IPS-18a (cell line): Measurements from ENCODE around the gene DOP1A.

Experiments
- H3K27ac ChIP-seq: one replicate; pipeline ENCODE4 v1.5.1; 2013; ENCODE audit warnings: low read length
- H3K27me3 ChIP-seq: one replicate; pipeline ENCODE4 v1.6.1; 2013; ENCODE audit warnings: mild to moderate bottlenecking, low read length; ENCODE audit not compliant: control insufficient read depth, insufficient read depth
- H3K36me3 ChIP-seq: one replicate; pipeline ENCODE4 v1.6.1; 2013; ENCODE audit warnings: low read depth, low read length; ENCODE audit not compliant: control insufficient read depth
- H3K4me1 ChIP-seq: one replicate; pipeline ENCODE4 v1.6.1; 2013; ENCODE audit warnings: low read depth, low read length; ENCODE audit not compliant: control insufficient read depth
- H3K4me3 ChIP-seq: one replicate; pipeline ENCODE4 v1.5.1; 2013; ENCODE audit warnings: low read length
- H3K9ac ChIP-seq: one replicate; pipeline ENCODE4 v1.6.1; 2013; ENCODE audit warnings: mild to moderate bottlenecking, low read length, moderate library complexity
- H3K9me3 ChIP-seq: one replicate; pipeline ENCODE4 v1.6.1; 2013; ENCODE audit warnings: low read depth, low read length; ENCODE audit not compliant: control insufficient read depth

The DOP1A gene

DNA sequence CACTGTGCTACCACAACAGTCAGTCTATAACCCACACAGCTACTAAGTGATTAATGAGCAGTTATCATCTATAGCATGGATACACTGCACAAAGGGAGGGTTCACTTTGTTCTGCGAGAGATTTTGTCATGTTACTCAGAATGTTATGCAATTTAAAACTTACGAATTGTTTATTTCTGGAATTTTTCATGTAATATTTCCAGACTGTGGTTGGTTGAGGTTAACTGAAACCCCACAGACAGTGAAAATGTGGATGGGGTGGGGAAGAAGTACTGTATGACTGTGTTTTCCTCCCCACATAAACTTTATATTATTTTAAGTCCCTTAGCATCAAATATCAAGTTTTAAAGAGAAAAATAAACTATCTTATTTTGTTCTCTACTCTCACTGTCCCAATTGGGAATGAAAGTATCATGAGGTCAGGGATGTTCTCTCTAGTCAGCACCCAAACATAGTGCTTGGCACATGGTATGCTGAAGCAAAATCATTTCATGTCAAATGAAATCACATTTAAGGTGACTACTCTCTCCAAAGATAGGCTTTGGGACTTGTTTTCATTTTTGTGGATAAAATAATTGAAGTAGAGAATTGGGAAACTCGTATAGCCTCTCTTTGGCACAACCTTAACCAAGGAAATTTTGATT lies 25.4 kb downstream of the DOP1A start:
- Histone ChIP-seq H3K27me3 (no peaks in the 10 kb centered on the region), H3K36me3 (no peaks in the 10 kb centered on the region), H3K9ac (no peak overlapping the region), H3K4me3 (no peak overlapping the region), H3K9me3 (no peaks in the 10 kb centered on the region), H3K27ac (no peak overlapping the region), H3K4me1 (no peaks in the 10 kb centered on the region)

DNA sequence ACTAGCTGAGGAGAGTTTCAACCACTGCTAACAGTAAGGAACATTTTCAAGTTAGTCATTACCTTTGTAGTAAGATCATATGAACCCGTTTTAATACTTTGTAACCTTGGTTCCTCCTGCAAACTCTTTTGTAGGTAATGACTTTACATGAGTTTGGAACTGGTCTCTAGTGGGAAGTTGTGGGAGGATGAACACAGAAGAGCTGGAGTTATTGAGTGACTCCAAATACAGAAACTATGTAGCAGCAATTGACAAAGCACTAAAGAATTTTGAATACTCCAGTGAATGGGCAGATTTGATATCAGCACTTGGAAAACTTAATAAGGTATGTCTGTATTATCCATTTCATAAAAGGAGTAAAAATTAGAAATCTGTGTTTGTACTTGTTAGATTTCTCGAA lies 29.3 kb downstream of the DOP1A start:
- no peak overlapping the region for H3K27ac ChIP-seq
- peaks cover 4% of the 10 kb centered on the region for H3K4me1 ChIP-seq
- no peak overlapping the region for H3K4me3 ChIP-seq
- H3K9me3 ChIP-seq: no peaks in the 10 kb centered on the region
- no peaks in the 10 kb centered on the region for H3K36me3 ChIP-seq
- H3K27me3 ChIP-seq: no peaks in the 10 kb centered on the region
- no peak overlapping the region for H3K9ac ChIP-seq

DNA sequence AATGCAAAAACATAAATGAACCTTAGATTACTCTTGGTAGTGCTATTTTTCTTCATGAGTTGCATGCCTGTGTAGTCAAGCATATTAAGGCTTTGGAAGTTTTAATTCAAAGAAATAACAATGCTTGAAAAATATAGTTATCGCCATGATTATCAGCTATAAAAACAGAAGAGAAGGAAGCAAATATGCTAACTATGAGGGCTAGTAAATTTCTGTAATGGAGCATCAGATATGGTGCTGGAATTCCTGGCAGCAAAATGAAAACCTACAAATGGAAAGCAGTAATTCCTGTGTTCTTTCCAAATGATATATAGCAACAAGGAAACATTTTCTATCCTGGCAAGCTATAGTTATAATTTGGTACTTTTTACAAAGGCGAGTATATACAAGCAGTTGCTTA lies 29.7 kb downstream of the DOP1A start:
- H3K27ac ChIP-seq: no peak overlapping the region
- H3K9me3 ChIP-seq: no peaks in the 10 kb centered on the region
- no peak overlapping the region for H3K9ac ChIP-seq
- peaks cover 4% of the 10 kb centered on the region for H3K4me1 ChIP-seq
- H3K27me3 ChIP-seq: no peaks in the 10 kb centered on the region
- H3K4me3 ChIP-seq: no peak overlapping the region
- H3K36me3 ChIP-seq: peaks cover 3% of the 10 kb centered on the region

DNA sequence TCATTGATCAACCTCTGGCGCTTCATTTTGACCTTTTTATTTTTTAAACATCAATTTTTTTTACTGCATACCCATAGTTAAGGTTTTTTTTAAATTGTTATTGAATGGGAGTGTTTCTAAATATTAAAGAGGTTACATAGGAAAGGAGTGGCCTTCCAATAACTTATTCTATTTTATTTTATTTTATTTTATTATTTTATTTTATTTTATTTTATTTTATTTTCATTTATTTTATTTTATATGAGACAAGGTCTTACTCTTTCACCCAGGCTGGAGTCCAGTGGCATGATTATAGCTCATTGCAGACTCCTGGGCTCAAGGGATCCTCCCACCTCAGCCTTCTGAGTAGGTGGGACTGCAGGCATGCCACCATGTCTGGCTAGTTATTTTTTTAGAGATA lies 30.2 kb downstream of the DOP1A start:
- Histone ChIP-seq H3K9ac (no peak overlapping the region), H3K27me3 (no peaks in the 10 kb centered on the region), H3K36me3 (peaks cover 4% of the 10 kb centered on the region), H3K27ac (no peak overlapping the region), H3K9me3 (no peaks in the 10 kb centered on the region), H3K4me1 (peaks cover 4% of the 10 kb centered on the region), H3K4me3 (no peak overlapping the region)

DNA sequence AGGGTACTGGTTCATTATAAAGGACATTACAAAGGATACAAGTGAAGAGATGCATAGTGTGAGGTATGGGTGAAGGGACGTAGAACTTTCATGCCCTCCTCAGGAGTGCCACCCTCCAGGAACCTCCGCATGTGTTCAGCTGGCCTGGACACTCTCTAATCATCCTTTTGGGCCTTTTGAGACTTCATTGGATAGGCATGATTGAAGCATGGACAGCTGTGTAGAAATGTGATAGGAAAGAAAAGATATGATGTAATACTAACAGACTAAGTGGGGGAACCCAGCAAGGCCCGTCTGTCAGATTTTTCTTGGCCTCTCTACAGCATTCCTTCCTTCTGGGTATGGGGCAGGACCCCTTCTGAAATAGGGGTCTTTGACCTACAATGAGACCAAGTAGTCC lies 31.1 kb downstream of the DOP1A start:
- no peak overlapping the region for H3K4me3 ChIP-seq
- H3K9ac ChIP-seq: no peak overlapping the region
- H3K27ac ChIP-seq: no peak overlapping the region
- H3K27me3 ChIP-seq: no peaks in the 10 kb centered on the region
- H3K4me1 ChIP-seq: peaks cover 4% of the 10 kb centered on the region
- no peaks in the 10 kb centered on the region for H3K9me3 ChIP-seq
- peaks cover 4% of the 10 kb centered on the region for H3K36me3 ChIP-seq

DNA sequence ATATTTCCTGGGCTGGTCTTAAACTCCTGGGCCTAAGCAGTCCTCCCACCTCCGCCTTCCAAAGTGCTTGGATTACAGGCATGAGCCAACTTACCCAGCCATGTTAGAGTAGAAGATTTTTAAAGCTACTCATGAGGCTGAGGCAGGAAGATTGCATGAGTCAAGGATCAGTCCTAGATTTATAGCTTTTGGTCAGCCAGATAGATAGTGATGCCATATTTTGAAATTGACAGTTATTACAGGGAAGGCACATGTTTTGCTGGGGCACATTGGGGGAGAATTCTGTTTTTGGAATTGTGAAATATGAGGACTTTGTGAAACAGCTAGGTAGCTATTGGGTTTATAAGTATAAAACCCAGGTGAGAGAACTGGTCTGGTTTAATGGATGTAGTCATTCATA lies 40.9 kb downstream of the DOP1A start:
- Histone ChIP-seq H3K4me3 (no peak overlapping the region), H3K36me3 (peaks cover 9% of the 10 kb centered on the region), H3K9me3 (no peaks in the 10 kb centered on the region), H3K27ac (no peak overlapping the region), H3K4me1 (peaks cover 5% of the 10 kb centered on the region), H3K27me3 (no peaks in the 10 kb centered on the region), H3K9ac (no peak overlapping the region)

DNA sequence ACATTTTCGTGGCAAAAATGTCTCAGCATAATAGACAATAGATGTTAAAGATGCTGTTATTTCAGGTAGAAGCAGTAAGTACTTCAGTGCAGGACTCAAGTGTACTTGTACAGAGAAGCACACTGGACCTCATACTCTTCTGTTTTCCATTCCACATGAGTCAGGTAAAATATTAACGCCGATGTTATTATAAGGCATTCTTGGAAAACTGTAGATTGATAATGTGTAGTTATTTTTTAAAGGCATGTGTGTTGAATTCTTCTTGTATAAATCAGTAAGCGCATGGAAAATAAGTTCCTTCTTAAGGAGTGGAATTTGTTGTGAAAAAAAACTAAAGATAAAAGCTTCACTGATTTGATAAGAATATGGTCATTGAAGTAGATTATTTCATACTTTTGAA lies 45.8 kb downstream of the DOP1A start:
- no peak overlapping the region for H3K4me3 ChIP-seq
- no peak overlapping the region for H3K27ac ChIP-seq
- H3K4me1 ChIP-seq: peaks cover 5% of the 10 kb centered on the region
- H3K9me3 ChIP-seq: no peaks in the 10 kb centered on the region
- H3K36me3 ChIP-seq: peaks cover 9% of the 10 kb centered on the region
- no peaks in the 10 kb centered on the region for H3K27me3 ChIP-seq
- H3K9ac ChIP-seq: no peak overlapping the region

DNA sequence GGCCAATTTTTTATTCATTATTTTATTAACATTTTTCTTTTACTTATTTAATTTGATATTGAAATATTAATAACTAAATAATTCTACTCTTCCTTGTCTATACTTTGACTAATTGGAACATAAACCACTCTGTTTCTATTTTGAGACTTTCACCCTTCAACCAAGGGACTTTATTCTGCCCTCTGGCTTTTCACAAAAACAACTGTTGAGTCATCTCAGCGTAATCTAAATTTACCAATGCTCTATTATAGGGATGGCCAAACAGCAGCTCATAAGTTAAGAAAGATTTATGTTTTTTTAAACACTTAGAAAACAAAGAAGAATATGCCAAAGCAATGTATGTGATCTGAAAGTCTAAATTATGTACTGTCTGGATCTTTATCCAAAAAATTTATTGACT lies 46.7 kb downstream of the DOP1A start:
- no peaks in the 10 kb centered on the region for H3K27me3 ChIP-seq
- H3K4me1 ChIP-seq: peaks cover 5% of the 10 kb centered on the region
- H3K4me3 ChIP-seq: no peak overlapping the region
- no peak overlapping the region for H3K27ac ChIP-seq
- no peaks in the 10 kb centered on the region for H3K9me3 ChIP-seq
- peaks cover 8% of the 10 kb centered on the region for H3K36me3 ChIP-seq
- H3K9ac ChIP-seq: no peak overlapping the region

DNA sequence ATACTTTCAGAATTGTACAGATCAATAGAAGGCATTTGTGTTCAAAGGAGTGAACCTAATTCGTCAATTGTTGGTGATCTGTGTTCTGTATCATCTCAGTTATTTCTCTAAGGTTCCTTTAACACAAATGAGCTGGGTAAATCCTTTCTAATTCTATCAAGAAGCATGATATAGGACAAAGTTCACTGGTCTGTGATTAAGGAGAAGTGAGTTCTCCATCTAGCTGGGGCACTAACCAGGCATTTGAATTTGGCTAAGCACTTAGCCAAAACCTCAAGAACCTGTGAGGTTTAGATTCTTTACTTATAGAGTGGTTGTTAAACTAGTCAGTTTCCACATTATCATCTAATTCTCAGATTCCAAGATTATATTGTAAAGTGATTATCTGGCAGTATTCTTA lies 50.3 kb downstream of the DOP1A start:
- no peaks in the 10 kb centered on the region for H3K27me3 ChIP-seq
- no peak overlapping the region for H3K4me3 ChIP-seq
- H3K9me3 ChIP-seq: no peaks in the 10 kb centered on the region
- H3K9ac ChIP-seq: no peak overlapping the region
- peaks cover 16% of the 10 kb centered on the region for H3K36me3 ChIP-seq
- no peak overlapping the region for H3K27ac ChIP-seq
- H3K4me1 ChIP-seq: no peaks in the 10 kb centered on the region

DNA sequence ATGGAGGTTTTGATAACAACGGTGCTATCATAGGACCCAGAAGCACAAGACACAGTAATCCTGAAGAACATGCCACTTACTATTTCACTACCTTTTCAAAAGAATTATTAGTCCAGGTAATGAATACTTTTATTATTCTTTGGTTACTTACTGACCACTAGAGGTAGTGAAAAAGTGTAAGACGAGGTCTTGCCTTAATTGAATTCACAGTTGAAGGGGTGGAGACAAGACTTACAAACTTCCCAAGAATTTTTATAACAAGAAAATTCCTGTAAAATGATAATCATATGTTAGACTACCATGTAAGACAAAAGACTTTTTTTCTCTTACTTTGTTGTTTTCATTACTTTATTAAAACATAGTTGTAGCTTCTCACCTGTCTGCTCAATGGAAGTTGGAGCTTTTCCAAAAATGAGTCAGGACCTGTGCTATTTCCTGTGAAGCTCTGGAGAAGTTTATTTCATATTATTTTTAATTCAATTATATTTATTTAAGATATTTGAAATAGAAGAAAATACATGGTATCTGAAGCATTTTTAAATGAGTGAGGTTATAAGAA lies 52.4 kb downstream of the DOP1A start:
- Histone ChIP-seq H3K27ac (no peak overlapping the region), H3K36me3 (peaks cover 23% of the 10 kb centered on the region), H3K4me1 (no peaks in the 10 kb centered on the region), H3K4me3 (no peak overlapping the region), H3K9me3 (no peaks in the 10 kb centered on the region), H3K27me3 (no peaks in the 10 kb centered on the region), H3K9ac (no peak overlapping the region)

DNA sequence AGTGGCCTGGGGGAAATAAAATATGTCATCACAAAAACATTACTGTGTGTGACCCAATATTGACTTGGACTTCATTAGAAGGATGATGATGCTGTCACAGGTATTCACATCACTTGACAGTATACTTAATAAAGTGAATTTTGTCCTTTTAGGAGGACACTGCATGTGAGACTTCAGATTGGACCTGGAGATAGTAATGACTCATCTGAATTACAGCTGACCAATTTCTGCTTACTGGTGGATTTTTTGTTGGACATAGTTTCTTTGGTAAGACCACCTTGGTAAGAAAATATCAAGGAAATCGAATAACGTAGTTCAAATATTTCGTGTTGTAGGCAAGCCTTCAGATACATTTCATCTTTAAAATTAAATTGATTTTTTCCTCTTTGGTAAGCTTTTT lies 57.1 kb downstream of the DOP1A start:
- H3K27ac ChIP-seq: no peak overlapping the region
- no peaks in the 10 kb centered on the region for H3K4me1 ChIP-seq
- H3K4me3 ChIP-seq: no peak overlapping the region
- peaks cover 54% of the 10 kb centered on the region for H3K36me3 ChIP-seq
- no peaks in the 10 kb centered on the region for H3K27me3 ChIP-seq
- no peak overlapping the region for H3K9ac ChIP-seq
- no peaks in the 10 kb centered on the region for H3K9me3 ChIP-seq

DNA sequence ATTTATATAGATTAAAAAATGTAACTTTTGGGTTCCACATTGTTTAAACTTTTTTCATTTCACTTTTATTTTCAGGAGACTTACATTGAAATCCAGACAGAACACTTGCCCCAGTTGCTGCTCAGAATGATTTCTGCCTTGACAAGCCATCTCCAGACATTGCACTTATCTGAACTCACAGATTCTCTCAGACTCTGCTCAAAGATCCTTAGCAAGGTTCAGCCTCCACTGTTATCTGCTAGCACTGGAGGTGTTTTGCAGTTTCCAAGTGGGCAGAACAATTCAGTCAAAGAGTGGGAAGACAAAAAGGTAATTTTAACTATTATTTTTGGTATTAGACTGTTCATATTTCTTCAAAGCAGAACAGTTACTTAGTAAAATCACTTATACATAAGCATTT lies 58.0 kb downstream of the DOP1A start:
- Histone ChIP-seq H3K27me3 (no peaks in the 10 kb centered on the region), H3K9me3 (no peaks in the 10 kb centered on the region), H3K4me1 (no peaks in the 10 kb centered on the region), H3K4me3 (no peak overlapping the region), H3K9ac (no peak overlapping the region), H3K27ac (no peak overlapping the region), H3K36me3 (peaks cover 55% of the 10 kb centered on the region)
